Measurements from ENCODE around the gene PRKG1.

DNA sequence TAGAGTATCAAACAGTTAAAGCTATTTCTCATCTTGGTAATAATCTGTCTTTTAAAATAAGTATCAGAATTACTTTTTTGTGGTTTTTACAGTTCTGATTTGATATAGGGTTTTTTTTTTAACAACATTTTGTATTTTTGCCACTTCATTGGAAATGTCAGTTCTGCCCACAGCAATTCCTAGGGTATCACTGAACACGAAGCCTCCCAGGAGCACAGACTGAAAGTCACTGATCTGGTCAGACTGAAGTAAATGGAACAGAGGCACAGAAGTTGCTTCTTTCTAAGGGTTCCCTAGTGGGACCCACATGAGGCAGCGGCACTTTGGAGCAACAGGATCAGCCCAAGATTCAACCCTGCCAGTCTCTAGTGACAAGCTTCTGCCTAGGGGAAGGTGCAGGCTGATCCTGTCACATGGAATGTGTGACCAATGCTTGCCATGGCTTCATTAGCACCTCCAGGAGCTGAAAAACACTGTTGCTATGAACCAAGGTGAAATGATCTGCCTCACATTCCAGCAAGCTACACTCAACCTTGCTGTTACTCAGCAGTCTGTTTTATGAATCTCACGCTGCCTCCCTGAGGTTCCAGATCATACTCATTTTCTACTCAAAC lies 898.6 kb downstream of the PRKG1 start:
- TF ChIP-seq, protein P1, sequence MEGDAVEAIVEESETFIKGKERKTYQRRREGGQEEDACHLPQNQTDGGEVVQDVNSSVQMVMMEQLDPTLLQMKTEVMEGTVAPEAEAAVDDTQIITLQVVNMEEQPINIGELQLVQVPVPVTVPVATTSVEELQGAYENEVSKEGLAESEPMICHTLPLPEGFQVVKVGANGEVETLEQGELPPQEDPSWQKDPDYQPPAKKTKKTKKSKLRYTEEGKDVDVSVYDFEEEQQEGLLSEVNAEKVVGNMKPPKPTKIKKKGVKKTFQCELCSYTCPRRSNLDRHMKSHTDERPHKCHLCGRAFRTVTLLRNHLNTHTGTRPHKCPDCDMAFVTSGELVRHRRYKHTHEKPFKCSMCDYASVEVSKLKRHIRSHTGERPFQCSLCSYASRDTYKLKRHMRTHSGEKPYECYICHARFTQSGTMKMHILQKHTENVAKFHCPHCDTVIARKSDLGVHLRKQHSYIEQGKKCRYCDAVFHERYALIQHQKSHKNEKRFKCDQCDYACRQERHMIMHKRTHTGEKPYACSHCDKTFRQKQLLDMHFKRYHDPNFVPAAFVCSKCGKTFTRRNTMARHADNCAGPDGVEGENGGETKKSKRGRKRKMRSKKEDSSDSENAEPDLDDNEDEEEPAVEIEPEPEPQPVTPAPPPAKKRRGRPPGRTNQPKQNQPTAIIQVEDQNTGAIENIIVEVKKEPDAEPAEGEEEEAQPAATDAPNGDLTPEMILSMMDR (IDR thresholded peaks at IDR 0.05): no peak
- TF ChIP-seq POLR2A (IDR thresholded peaks at IDR 0.05): no peak
